Uterus (tissue), 4 donors: ENCODE results near the gene VWCE. TPM values are rescaled to one million over a fixed set of nuclear protein-coding genes. Genes with fewer than 3 reads are reported as not detected.

Experiments used
- DNase-seq, 2 donors: peaks; one replicate each; pipeline ENCODE4 v3.0.0-alpha.2; 2019 to 2020
- H3K27ac ChIP-seq, 2 donors: fragments of 200-600 bp; sonication (generic); 1 replicate in 1 of 2; 2 replicates in 1 of 2; pipeline ENCODE4 v1.5.1; 2016 to 2018
- H3K27me3 ChIP-seq, 2 donors: fragments of 200-600 bp; sonication (generic); one replicate each; pipeline ENCODE4 v1.5.1; 2018 to 2019; ENCODE audit warnings: control low read depth in 1 of 2
- H3K36me3 ChIP-seq, 2 donors: fragments of 200-600 bp; sonication (generic); one replicate each; pipeline ENCODE4 v1.5.1; 2019; ENCODE audit warnings: control low read depth in 1 of 2
- H3K4me1 ChIP-seq, 2 donors: fragments of 200-600 bp; sonication (generic); one replicate each; pipeline ENCODE4 v1.5.1; 2018 to 2019; ENCODE audit warnings: control low read depth in 1 of 2
- H3K4me3 ChIP-seq, 2 donors: fragments of 200-600 bp; sonication (generic); 1 replicate in 1 of 2; 2 replicates in 1 of 2; pipeline ENCODE4 v1.5.1; 2018 to 2019; ENCODE audit warnings: mild to moderate bottlenecking in 1 of 2
- H3K9me3 ChIP-seq, 2 donors: fragments of 200-600 bp; sonication (generic); one replicate each; pipeline ENCODE4 v1.5.1; 2019; ENCODE audit warnings: control low read depth in 1 of 2
- CTCF ChIP-seq, 4 experiments: fragments of 200-600 bp in 2 of 4; fragments of 450-650 bp in 2 of 4; sonication (generic) in 2 of 4; IDR thresholded peaks; one replicate each; pipeline ENCODE4 v1.5.1; 2016 to 2019; ENCODE audit warnings: antibody characterized with exemption in 4 of 4, mild to moderate bottlenecking in 2 of 4, moderate library complexity in 1 of 4
- POLR2A ChIP-seq, 2 donors: fragments of 450-650 bp; IDR thresholded peaks; one replicate each; pipeline ENCODE4 v1.6.1; 2016; ENCODE audit warnings: antibody characterized with exemption in 2 of 2, mild to moderate bottlenecking in 1 of 2, moderate library complexity in 1 of 2
- intact Hi-C: fragments of 100-400 bp; cut with DNase I; formaldehyde crosslinking; loops from one replicate; pipeline ENCODE4 v1.15.1; 2023; ENCODE audit warnings: low total_unique reads
- total RNA-seq, 4 donors: library from RNA; depleted of rRNA in 3 of 4; stranded (reverse); fragments of >200 nt in 3 of 4; gene quantifications; one replicate each; pipeline versions ENCODE4 v1.1.0 to v1.2.4, GENCODE V29; 2014 to 2023
- donor health status: DM: yes; HTN: yes; CAD: no.

Gene VWCE
- total RNA-seq, 4 donors from 2014 or later, result 0.51 to 6.5 (median 1.2) TPM

- H3K4me3 ChIP-seq, result no peak overlapping the region
- DNase-seq, result peak; percentile 76 to 85
- H3K27me3 ChIP-seq, result no peaks in the 10 kb centered on the region
- no peak for TF ChIP-seq POLR2A (IDR thresholded peaks at IDR 0.05)
- peak; percentile 94 to 98 (median 97) for TF ChIP-seq CTCF (IDR thresholded peaks at IDR 0.05)
- H3K4me1 ChIP-seq, result peaks cover 0 to 18% of the 10 kb centered on the region in 2 donors
- H3K27ac ChIP-seq, result peak overlapping the region; percentile 55 to 93
- intact Hi-C loops, result loop anchor here (2.0 kb wide), 1 partner anchor 48 kb away; no protein-coding TSS in a partner anchor
- no peaks in the 10 kb centered on the region for H3K36me3 ChIP-seq
- no peaks in the 10 kb centered on the region for H3K9me3 ChIP-seq
Observed at GRCh38 chr11:61336171-61336935, 41.2 kb upstream of the VWCE start.

- H3K27me3 ChIP-seq, result no peaks in the 10 kb centered on the region
- no peaks in the 10 kb centered on the region for H3K36me3 ChIP-seq
- H3K27ac ChIP-seq, result peak overlapping the region; percentile 55 to 93
- H3K9me3 ChIP-seq, result no peaks in the 10 kb centered on the region
- TF ChIP-seq CTCF (IDR thresholded peaks at IDR 0.05) (no peak), POLR2A (IDR thresholded peaks at IDR 0.05) (no peak)
- no peak for DNase-seq
- intact Hi-C loops, result no loop called here
- no peak overlapping the region for H3K4me3 ChIP-seq
- peaks cover 0 to 21% of the 10 kb centered on the region in 2 donors for H3K4me1 ChIP-seq
Observed at GRCh38 chr11:61335355-61335710, 40.2 kb upstream of the VWCE start.

GRCh38 chr11:61334434-61335354, 39.6 kb upstream of the VWCE start:
- DNase-seq, result no peak
- TF ChIP-seq POLR2A (IDR thresholded peaks at IDR 0.05) (no peak), CTCF (IDR thresholded peaks at IDR 0.05) (no peak)
- Histone ChIP-seq H3K36me3 (no peaks in the 10 kb centered on the region), H3K27me3 (no peaks in the 10 kb centered on the region), H3K4me1 (peaks cover 0 to 21% of the 10 kb centered on the region in 2 donors), H3K27ac (peak overlapping the region; percentile 55 to 93), H3K9me3 (no peaks in the 10 kb centered on the region), H3K4me3 (no peak overlapping the region)
- intact Hi-C loops, result no loop called here

- intact Hi-C loops, result no loop called here
- Histone ChIP-seq H3K27ac (peak overlapping the region; percentile 86 to 93), H3K4me3 (peak overlapping the region; percentile 67 to 92), H3K9me3 (no peaks in the 10 kb centered on the region), H3K4me1 (peaks cover 0 to 21% of the 10 kb centered on the region in 2 donors), H3K36me3 (no peaks in the 10 kb centered on the region), H3K27me3 (no peaks in the 10 kb centered on the region)
- no peak for TF ChIP-seq CTCF (IDR thresholded peaks at IDR 0.05)
- no peak for TF ChIP-seq POLR2A (IDR thresholded peaks at IDR 0.05)
- no peak for DNase-seq
Observed at GRCh38 chr11:61333550-61334433, 38.7 kb upstream of the VWCE start.
